Stimulated activated CD4-positive, alpha-beta T cell treated with anti-CD3 and anti-CD28 coated beads, Interleukin-2, amount 100 ng/mL, for 4 hours (primary cell): Measurements from ENCODE around the gene PHF12.
"Not testable (repeated sequence)": the region's sequence is repeated elsewhere in the genome, so short reads cannot be mapped to it uniquely, and the experiment has no call there.

ENCODE experiments used
- DNase-seq: peaks from one replicate; pipeline ENCODE4 v3.0.0-alpha.2; 2020; ENCODE audit warnings: low read depth

PHF12 gene

DNA sequence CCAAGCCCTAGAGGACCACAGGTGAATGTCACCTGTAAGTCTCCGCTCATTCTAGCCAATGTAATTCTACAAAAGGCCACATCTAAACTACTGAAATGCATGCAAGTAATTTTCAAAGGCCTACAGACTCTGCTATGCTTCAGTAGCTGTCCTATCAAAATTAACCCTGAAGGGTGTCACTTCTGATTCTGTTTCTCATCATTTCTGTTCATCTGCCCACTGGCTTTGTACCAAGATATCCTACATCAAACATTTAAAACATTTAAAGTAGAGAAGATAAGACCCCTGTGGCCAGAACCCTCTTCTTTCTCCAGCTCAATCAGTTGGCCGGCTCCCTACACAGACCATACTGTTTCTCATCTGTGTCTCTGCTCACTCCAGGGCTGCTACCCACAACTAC lies 21.5 kb downstream of the PHF12 start:
- no peak for DNase-seq

GRCh38 chr17:28928061-28928460 lies 23.3 kb downstream of the PHF12 start:
- DNase-seq = no peak

GRCh38 chr17:28926786-28927185 lies 24.5 kb downstream of the PHF12 start:
- DNase-seq = no peak

DNA sequence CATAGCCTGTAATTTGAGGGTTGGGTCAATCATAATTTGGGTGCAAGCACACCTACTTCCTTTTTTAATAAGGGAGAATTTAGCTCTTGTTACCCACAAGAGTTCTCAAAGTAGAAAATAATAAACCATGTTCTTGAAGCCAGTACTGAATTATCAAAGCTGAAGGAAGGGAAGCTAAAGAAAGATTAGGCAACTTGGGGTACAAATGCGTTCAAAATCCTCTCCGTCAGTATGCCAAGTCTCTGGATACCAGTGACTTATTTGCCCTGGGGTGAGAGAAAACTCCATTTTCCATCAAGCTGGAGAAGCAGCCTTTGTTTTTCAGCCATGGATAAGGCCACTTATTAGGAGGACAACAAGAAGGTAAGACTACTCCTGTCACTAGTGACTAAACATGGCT lies 25.0 kb downstream of the PHF12 start:
- DNase-seq = no peak

- peak; percentile 39 for DNase-seq
Observed at GRCh38 chr17:28925912-28926365, 25.4 kb downstream of the PHF12 start.

DNA sequence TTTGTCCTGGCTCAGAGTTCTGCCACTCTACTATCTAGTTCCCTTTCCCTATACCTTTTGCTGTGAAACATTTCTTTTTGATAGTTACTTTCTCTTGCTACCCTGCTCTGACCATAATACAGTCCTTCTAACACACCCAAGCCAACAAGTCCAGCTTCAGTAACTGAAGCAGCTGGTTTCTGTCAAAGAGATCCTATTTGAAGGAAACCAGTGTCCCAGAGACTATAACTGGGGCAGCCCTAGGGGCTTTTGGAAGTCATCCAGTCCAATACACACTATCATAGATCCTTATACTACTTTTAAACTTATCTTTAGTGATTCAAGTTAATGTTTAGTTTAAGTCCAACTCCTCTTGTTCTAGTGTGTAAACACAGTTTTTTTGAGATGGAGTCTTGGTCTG lies 31.1 kb downstream of the PHF12 start:
- DNase-seq = no peak

DNA sequence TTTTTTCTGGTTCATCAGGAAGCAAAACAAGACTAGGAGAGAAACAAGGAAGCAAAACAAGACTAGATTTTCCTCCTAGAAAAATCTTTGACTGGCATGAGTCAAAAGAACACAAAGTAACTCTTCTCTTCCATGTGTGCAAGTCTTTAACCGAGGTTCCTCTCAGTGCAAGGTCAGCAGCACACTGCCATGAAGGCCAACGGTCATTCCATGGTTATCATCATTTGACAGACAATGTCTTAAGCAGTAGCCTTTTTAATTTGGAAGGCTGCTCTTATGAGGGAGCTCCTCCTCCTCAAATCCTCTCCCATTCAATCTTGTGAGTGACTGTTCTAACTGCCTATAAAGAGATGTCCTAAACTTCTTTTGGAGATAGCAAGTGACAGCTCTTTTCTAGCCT lies 33.0 kb downstream of the PHF12 start:
- no peak for DNase-seq

DNA sequence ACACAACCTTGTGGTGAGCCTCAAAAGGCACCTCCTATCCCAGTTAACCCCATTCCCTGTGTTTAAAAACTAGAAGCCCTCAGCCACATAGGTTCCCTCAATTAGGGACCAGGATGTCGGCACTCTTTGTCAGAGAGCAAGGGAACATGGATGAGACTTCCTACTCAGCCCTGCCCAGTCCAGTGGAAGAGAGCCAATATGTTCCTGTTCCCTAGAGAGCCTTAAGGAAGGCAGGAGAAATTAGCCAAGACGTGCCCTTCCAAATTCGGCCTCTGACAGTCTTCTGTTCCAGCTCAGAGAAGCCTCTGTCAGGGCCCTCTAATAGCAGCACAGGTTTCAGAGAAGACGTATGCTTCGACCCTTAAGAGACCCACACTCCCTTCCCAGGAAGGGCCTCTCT lies 33.9 kb downstream of the PHF12 start:
- DNase-seq = no peak

- DNase-seq = no peak
Observed at GRCh38 chr17:28917029-28917428, 34.3 kb downstream of the PHF12 start.

GRCh38 chr17:28916302-28916934 lies 34.9 kb downstream of the PHF12 start:
- DNase-seq = peak; percentile 25

- DNase-seq = no peak
Observed at GRCh38 chr17:28912938-28913333, 38.4 kb downstream of the PHF12 start.

GRCh38 chr17:28912281-28912937 lies 38.9 kb downstream of the PHF12 start:
- DNase-seq = no peak

- DNase-seq = no peak
Observed at GRCh38 chr17:28911411-28912045, 39.8 kb downstream of the PHF12 start.

- no peak for DNase-seq
Observed at GRCh38 chr17:28910534-28910933, 40.8 kb downstream of the PHF12 start.

DNA sequence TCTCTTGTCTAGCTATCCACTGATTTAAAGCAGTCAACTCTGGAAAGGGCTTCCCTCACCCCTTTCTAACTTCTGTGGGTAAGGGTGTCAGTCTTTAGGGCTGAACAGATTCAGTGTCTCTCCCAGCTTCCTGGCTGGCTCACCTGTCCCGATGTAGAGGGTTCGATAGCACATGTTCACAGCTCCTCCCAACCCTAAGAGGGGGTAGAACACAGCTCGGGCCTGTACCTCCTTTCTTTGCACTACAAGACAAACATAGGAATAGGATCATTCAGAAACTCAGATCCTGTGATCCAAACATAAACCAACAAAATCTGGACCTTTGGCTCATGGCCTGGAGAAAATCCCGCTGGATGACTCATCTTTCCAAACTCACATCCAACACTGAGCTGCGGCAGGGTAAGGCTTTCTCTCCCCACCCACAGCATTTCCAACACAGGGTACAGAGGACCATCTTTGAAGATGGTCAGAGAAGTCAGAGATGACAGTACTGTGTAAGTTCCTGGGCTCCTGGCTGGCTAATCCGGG lies 42.6 kb downstream of the PHF12 start:
- no peak for DNase-seq

- no peak for DNase-seq
Observed at GRCh38 chr17:28907709-28908475, 43.4 kb downstream of the PHF12 start.

DNA sequence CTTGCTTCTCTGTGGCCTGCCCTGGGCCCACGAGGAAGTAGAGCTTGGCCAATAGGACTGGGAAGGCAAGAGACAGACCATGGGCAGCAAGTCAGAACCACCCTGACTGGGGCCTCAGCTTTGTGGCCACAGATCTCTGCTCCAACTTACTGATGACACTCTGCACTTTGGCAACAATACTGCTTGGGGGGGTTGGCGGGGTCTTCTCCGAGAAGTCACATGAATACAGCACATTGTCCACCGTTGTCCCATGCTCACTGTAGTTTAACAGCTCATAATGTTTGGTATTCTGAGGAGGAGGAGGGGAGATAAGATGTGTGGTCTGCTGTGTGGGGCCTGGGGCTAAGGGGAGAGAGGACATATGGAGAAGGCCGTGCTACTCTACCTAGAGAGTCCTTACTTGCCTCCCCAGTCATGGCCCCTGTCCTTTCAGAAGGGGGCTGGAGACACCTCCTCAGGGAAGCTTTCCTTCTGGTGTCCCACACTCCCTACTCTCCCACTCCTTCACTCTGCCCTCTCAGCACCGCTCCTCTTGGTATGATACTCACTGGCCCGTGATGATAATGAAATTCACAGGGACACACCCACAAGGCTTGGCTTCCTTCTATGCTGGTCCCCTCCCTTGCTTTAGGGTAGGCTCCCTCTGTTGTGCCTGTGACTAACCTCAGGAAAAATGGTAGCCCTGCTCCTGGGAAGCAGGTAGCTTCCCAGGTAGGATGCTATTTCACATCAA lies 44.4 kb downstream of the PHF12 start:
- DNase-seq = no peak

DNA sequence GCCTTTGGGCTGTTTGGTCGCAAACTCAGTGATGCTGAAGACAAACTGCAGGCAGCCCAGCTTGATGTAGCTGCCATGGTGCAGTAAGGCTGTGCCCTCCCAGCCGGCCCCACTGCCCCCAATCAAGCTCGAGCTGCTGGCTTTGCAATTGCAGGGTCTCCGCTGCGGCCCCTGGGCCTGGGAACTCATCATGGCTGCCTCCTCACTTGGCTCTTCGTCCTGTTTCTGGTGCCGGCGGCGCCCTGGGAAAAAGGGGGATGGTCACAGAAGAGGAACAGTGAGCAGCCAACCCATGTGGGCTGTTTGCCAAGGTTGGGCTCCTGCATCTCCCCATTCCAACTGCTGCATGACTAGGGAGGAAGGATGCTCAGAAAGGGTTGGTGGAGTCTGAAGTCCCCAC lies 45.0 kb downstream of the PHF12 start:
- DNase-seq = no peak

- DNase-seq = no peak
Observed at GRCh38 chr17:28904800-28905199, 46.5 kb downstream of the PHF12 start.

GRCh38 chr17:28903546-28903841 lies 47.8 kb downstream of the PHF12 start:
- DNase-seq = not testable (repeated sequence)

DNA sequence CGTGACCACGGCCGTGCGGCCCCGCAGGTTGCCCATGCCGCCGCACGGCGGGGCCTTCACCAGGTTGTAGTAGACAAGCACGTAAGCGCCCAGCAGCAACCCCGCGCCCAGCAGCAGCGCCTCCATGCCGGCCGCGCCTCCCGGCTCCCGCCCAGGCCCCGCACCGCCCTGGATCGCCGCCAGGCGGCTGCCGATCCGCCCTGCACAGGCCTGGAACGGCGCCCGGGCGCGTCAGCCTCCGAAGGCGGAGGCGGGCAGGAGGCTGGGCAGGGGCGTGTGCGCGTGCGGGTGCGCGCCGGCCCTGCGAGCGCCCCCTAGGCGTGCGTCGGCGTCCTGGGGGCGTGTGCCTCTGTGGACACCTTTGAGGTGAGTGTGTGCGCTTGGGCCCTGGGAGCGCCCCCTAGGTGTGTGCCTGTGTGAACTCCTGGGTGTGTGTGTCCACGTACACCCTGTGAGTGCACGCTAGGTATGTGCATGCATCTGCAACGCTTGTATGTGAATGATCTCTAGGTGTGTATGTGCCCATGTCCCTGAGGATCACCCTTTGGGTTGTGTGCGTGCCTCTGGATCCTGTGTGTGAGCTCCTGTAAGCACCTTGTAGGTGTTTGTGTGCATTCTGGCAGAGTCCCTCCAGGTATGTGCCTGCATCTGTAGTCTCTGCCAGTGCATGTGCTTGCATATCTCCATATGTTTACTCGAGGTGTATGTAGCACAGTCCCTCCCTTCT lies 48.3 kb downstream of the PHF12 start, which contains the start of gene DHRS13:
Gene DHRS13, minus strand, starts transcription at position 261 of the 727 bp plus-strand sequence. Its CDS starts 135 bp downstream, at position 126.
- peak; percentile 92 for DNase-seq
